CD4-positive, alpha-beta T cell (primary cell): ENCODE data around the gene ECHDC3. TPM values are rescaled to one million over a fixed set of nuclear protein-coding genes. Genes with fewer than 3 reads are reported as not detected.

Experiments
- ATAC-seq: fragments of 200-7000 bp; cut with Tn5 transposase; one replicate; pipeline ENCODE4 v1.10.0; 2022; ENCODE audit warnings: mild to moderate bottlenecking; ENCODE audit not compliant: poor library complexity
- CTCF ChIA-PET: fragments of 350-600 bp; sonication (Branson Sonifier 250); formaldehyde crosslinking; loops from one replicate; lab custom pipeline; 2021; ENCODE audit warnings: antibody characterized with exemption, inconsistent platforms; lab: Charles Lee
- POLR2A ChIA-PET: fragments of 350-600 bp; sonication (Branson Sonifier 250); formaldehyde crosslinking; loops from one replicate; lab custom pipeline; 2021; ENCODE audit warnings: antibody characterized with exemption, inconsistent platforms; lab: Charles Lee
- DNase-seq, 14 experiments: peaks; one replicate each; pipeline ENCODE4 v3.0.0-alpha.2; 2013 to 2020; ENCODE audit warnings: mixed read lengths in 2 of 14
- H3K27ac ChIP-seq, 2 donors: one replicate each; pipeline versions ENCODE4 v1.5.1 to v1.7.0; 2013; ENCODE audit warnings: low read length in 2 of 2, low read depth in 1 of 2, mild to moderate bottlenecking in 1 of 2
- H3K27me3 ChIP-seq, 2 experiments: 1 replicate in 1 of 2; 2 replicates in 1 of 2; pipeline versions ENCODE4 v1.6.1 to v1.7.0; 2013; ENCODE audit warnings: low read length in 2 of 2, control low read depth in 1 of 2, mild to moderate bottlenecking in 1 of 2, moderate library complexity in 1 of 2; ENCODE audit not compliant: insufficient read depth in 2 of 2, control insufficient read depth in 1 of 2
- H3K36me3 ChIP-seq: one replicate; pipeline ENCODE4 v1.6.1; 2013; ENCODE audit warnings: low read length, control low read depth; ENCODE audit not compliant: insufficient read depth
- H3K4me1 ChIP-seq: one replicate; pipeline ENCODE4 v1.6.1; 2013; ENCODE audit warnings: low read length, control low read depth; ENCODE audit not compliant: insufficient read depth
- H3K4me3 ChIP-seq: one replicate; pipeline ENCODE4 v1.5.1; 2013; ENCODE audit warnings: mild to moderate bottlenecking, low read length, moderate library complexity
- H3K9me3 ChIP-seq, 2 experiments: 1 replicate in 1 of 2; 2 replicates in 1 of 2; pipeline versions ENCODE4 v1.6.1 to v1.7.0; 2013; ENCODE audit warnings: low read length in 2 of 2, mild to moderate bottlenecking in 2 of 2, control low read depth in 1 of 2, moderate library complexity in 1 of 2; ENCODE audit not compliant: control insufficient read depth in 1 of 2, insufficient read depth in 1 of 2
- H3K27ac Mint-ChIP-seq: one replicate; pipeline ENCODE4 v1.8.0; 2020; ENCODE audit warnings: mixed read lengths
- H3K27me3 Mint-ChIP-seq: one replicate; pipeline ENCODE4 v1.8.0; 2021; ENCODE audit warnings: mixed read lengths
- H3K36me3 Mint-ChIP-seq: one replicate; pipeline ENCODE4 v1.8.0; 2021; ENCODE audit warnings: low read depth, mixed read lengths
- H3K4me1 Mint-ChIP-seq: one replicate; pipeline ENCODE4 v1.8.0; 2021; ENCODE audit warnings: low read depth, mixed read lengths
- H3K4me3 Mint-ChIP-seq: one replicate; pipeline ENCODE4 v1.8.0; 2020; ENCODE audit warnings: mild to moderate bottlenecking, mixed read lengths
- H3K9me3 Mint-ChIP-seq: one replicate; pipeline ENCODE4 v1.8.0; 2020; ENCODE audit warnings: mixed read lengths
- intact Hi-C, 2 experiments: fragments of 100-400 bp; cut with DNase I in 1 of 2; cut with micrococcal nuclease in 1 of 2; formaldehyde crosslinking; loops; one replicate each; pipeline versions ENCODE4 v1.15.1 to v1.9.0; 2023 to 2025; cut with DNase I, micrococcal nuclease
- total RNA-seq, 174 experiments: library from RNA in 2 of 174; stranded (reverse) in 2 of 174; gene quantifications; one replicate each; pipeline ENCODE4 v1.2.3 and lab custom pipeline; 2021 to 2026
- TF ChIP-seq, protein P1 (sequence below): fragments of 200-600 bp; IDR thresholded peaks from one replicate; pipeline ENCODE4 v1.8.0; 2022; ENCODE audit warnings: antibody characterized with exemption, mild to moderate bottlenecking

ECHDC3 gene
- total RNA-seq, 2 experiments from 2014 or later, result 1.5 to 1.6 TPM

DNA sequence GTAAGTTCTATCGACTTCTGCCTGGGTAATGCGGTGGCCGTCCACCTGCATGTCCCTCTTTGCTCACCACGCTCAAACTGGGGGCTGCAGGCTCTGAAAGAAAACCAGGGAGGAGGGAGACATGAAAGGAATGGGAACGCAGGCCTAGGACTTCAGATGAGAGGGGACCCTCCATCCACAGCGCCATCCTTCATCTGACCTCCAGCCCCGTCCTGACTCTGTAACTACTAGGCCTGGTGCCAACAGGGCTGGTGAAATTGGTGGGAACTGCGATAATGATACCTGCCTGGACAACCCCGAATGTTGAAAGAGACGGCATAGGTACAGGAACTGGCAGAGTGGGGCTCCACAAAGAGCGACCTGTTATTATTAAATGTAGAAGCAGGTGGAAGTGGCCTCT, 1.3 kb upstream of the ECHDC3 start:
- peaks cover 22% of the 10 kb centered on the region for H3K27me3 Mint-ChIP-seq
- no peaks in the 10 kb centered on the region for H3K9me3 Mint-ChIP-seq
- CTCF ChIA-PET, result no interaction called here
- H3K4me1 ChIP-seq, result peaks cover 18% of the 10 kb centered on the region
- H3K36me3 Mint-ChIP-seq, result no peaks in the 10 kb centered on the region
- no peak overlapping the region for H3K27ac ChIP-seq
- H3K36me3 ChIP-seq, result no peaks in the 10 kb centered on the region
- H3K4me3 ChIP-seq, result no peak overlapping the region
- ATAC-seq (no peak), DNase-seq (no peak)
- peaks cover 0 to 13% of the 10 kb centered on the region in 2 experiments for H3K27me3 ChIP-seq
- H3K27ac Mint-ChIP-seq, result no peak overlapping the region
- POLR2A ChIA-PET, result interaction anchor here (1.2 kb wide), 1 partner anchor 55 kb away, joined by 4 read pairs; no protein-coding TSS in a partner anchor
- no peak overlapping the region for H3K4me3 Mint-ChIP-seq
- H3K4me1 Mint-ChIP-seq, result peaks cover 18% of the 10 kb centered on the region
- intact Hi-C loops, result loop anchor here in 1 of 2 experiments (5.0 kb wide), 1 partner anchor 129 kb away; the partner anchor contains the start of gene USP6NL
- TF ChIP-seq, protein P1, sequence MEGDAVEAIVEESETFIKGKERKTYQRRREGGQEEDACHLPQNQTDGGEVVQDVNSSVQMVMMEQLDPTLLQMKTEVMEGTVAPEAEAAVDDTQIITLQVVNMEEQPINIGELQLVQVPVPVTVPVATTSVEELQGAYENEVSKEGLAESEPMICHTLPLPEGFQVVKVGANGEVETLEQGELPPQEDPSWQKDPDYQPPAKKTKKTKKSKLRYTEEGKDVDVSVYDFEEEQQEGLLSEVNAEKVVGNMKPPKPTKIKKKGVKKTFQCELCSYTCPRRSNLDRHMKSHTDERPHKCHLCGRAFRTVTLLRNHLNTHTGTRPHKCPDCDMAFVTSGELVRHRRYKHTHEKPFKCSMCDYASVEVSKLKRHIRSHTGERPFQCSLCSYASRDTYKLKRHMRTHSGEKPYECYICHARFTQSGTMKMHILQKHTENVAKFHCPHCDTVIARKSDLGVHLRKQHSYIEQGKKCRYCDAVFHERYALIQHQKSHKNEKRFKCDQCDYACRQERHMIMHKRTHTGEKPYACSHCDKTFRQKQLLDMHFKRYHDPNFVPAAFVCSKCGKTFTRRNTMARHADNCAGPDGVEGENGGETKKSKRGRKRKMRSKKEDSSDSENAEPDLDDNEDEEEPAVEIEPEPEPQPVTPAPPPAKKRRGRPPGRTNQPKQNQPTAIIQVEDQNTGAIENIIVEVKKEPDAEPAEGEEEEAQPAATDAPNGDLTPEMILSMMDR, result no peak
- H3K9me3 ChIP-seq, result peaks cover 0 to 4% of the 10 kb centered on the region in 2 experiments

DNA sequence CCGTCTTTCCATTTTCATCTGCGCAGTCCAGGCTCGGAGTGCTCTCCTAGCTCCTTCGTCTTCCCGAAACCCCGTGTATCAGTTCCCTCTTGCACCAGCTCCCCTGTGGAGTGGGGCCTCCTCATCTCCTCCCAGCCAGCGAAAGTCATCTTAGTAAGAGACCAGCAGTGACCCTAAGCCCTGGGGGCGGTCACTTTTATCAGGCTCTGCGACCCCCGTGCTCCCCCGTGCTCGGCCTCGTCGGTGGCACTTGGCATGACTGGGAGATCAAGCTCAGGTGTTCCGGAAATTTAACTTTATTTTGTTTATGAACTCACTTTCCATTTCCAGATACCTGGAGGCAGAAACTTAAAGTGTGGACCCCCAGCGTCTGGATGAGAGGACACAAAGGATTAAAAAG, 574 bp upstream of the ECHDC3 start:
- Mint-ChIP-seq H3K27me3 (peaks cover 22% of the 10 kb centered on the region), H3K4me3 (peak overlapping the region; percentile 67), H3K36me3 (no peaks in the 10 kb centered on the region), H3K4me1 (peaks cover 18% of the 10 kb centered on the region), H3K27ac (no peak overlapping the region), H3K9me3 (no peaks in the 10 kb centered on the region)
- peaks cover 0 to 4% of the 10 kb centered on the region in 2 experiments for H3K9me3 ChIP-seq
- H3K4me3 ChIP-seq, result peak overlapping the region; percentile 56
- H3K27me3 ChIP-seq, result peaks cover 0 to 13% of the 10 kb centered on the region in 2 experiments
- CTCF ChIA-PET, result no interaction called here
- intact Hi-C loops, result loop anchor here (2.0 to 5.0 kb wide), 2 partner anchors 15 to 129 kb away; partner anchors contain the start of gene USP6NL (in 1 of the 2)
- no peak overlapping the region for H3K27ac ChIP-seq
- POLR2A ChIA-PET, result interaction anchor here (1.2 kb wide), 1 partner anchor 56 kb away, joined by 4 read pairs; no protein-coding TSS in a partner anchor
- DNase-seq (no peak), ATAC-seq (no peak)
- TF ChIP-seq, protein P1, result no peak
- H3K4me1 ChIP-seq, result peaks cover 18% of the 10 kb centered on the region
- H3K36me3 ChIP-seq, result no peaks in the 10 kb centered on the region

DNA sequence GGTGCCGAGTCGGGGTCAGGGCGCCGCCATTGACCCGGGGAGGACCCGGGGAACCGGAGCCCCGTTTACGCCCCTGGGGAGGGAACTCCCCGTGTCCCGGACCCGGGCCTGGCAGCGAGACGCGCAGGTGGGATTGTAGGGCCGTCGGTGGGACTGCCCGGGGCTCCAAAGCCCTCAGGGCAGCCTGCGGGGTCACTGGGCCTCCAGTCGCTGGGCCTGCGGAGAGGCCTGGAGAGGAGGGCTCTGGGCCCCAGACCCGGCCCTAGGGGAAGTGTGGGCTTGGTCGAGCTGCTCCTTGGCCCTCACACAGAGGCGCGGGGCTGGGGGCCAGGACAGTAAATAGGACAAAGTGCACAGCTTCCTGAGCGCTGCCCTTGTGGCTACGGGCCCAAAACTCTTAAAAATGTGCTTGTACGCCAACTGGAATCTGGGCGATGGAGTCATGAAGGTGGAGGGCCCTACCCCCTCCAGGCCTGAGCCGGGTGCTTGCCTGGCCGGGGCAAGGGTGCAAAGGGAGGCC, 657 bp downstream of the ECHDC3 start:
- Histone ChIP-seq H3K27me3 (peaks cover 0 to 11% of the 10 kb centered on the region in 2 experiments), H3K4me1 (peaks cover 18% of the 10 kb centered on the region), H3K4me3 (no peak overlapping the region), H3K36me3 (no peaks in the 10 kb centered on the region), H3K9me3 (peaks cover 0 to 4% of the 10 kb centered on the region in 2 experiments), H3K27ac (no peak overlapping the region)
- TF ChIP-seq, protein P1, result no peak
- Mint-ChIP-seq H3K9me3 (no peaks in the 10 kb centered on the region), H3K4me3 (peak overlapping the region; percentile 57), H3K36me3 (no peaks in the 10 kb centered on the region), H3K27ac (peak overlapping the region; percentile 22), H3K27me3 (peaks cover 20% of the 10 kb centered on the region), H3K4me1 (peaks cover 16% of the 10 kb centered on the region)
- DNase-seq (peak in 1 of 14 experiments; percentile 30), ATAC-seq (no peak)
- POLR2A ChIA-PET, result no interaction called here
- CTCF ChIA-PET, result no interaction called here
- intact Hi-C loops, result loop anchor here (2.0 to 5.0 kb wide), 2 partner anchors 14 to 131 kb away; partner anchors contain the start of gene USP6NL (in 1 of the 2)
